ENCODE measurements around the gene CPA1. TPM values are rescaled to one million over a fixed set of nuclear protein-coding genes. Genes with fewer than 3 reads are reported as not detected.

Gene CPA1
- total and polyA plus RNA-seq, 10 of the 15 experiments (the other 5 are each of a cell fraction or from before 2014, with no cell fraction given): 8.0 TPM; not detected in 9

DNA sequence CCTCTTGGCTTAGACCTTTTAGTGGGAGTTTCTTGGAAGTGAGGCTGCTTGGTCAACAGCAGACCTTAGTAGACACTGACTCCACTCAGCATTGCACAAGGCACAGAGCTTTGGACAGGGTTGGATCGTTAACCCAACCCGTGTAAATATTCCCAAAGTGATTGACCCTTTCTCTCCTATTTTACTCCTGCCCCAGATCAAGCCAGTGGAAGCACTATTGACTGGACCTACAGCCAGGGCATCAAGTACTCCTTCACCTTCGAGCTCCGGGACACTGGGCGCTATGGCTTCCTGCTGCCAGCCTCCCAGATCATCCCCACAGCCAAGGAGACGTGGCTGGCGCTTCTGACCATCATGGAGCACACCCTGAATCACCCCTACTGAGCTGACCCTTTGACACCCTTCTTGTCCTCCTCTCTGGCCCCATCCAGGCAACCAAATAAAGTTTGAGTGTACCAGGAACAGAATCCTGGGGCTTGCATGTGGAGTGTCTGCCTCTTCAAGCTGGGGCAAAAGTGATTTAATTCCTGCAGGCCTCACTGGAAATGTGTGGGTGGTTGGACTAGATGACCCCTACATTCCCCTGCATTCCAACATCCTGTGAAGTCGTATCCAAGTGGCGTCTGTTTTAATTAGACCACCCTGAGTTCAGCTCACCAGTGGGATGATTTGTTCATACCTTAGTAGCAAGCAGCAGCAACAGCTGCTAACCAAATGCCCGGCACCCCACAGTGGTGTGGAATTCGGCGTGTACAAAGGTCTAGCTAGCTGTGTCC lies 7.5 kb downstream of the CPA1 start (continued):
- TF ChIP-seq IKZF2 (IDR thresholded peaks at IDR 0.05) (no peak), ZBED1 (IDR thresholded peaks at IDR 0.05; ENCODE audit: borderline replicate concordance) (no peak), TARDBP (IDR thresholded peaks at IDR 0.05; ENCODE audit: borderline replicate concordance) (no peak), POU2F2 (IDR thresholded peaks at IDR 0.05; ENCODE audit: borderline replicate concordance, low read depth, low read length) (no peak)

DNA sequence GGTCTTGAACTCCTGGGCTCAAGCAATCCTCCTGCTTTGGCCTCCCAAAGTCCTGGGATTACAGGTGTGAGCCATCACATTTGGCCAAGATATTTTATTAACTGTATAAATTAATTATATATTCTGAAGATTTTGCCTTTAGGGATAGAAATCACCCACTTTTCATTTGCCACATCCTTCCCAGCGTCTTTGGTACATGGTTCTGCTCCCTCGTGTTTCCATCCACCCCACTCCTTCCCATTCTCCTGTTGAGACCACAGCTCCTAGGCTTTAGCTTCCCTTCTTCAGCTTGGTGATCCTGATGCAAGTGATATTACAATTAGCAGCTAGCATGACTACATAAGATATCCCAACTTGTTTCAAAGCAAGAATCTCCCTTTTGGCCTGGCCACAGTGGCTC lies 8.4 kb downstream of the CPA1 start:
- Histone ChIP-seq H3K9me3 (replicated peaks; ENCODE audit: control insufficient read depth, insufficient read depth, low read length) (no peaks in the 10 kb centered on the region; the same call in 2 of the 3 replicates), H3K9ac (ENCODE audit: control insufficient read depth, insufficient read depth, low read length) (no peak overlapping the region), H3K36me3 (ENCODE audit: control insufficient read depth in 2 of 2, insufficient read depth in 2 of 2, low read length in 1 of 2) (no peaks in the 10 kb centered on the region), H4K20me1 (ENCODE audit: control insufficient read depth, insufficient read depth) (no peaks in the 10 kb centered on the region), H3K27me3 (replicated peaks in 1 of 2; ENCODE audit: control insufficient read depth in 2 of 2, insufficient read depth in 2 of 2, low read length in 1 of 2) (no peaks in the 10 kb centered on the region), H3K79me2 (ENCODE audit: control insufficient read depth, insufficient read depth, low read length) (no peaks in the 10 kb centered on the region), H3K4me2 (ENCODE audit: control insufficient read depth, insufficient read depth) (no peak overlapping the region), H3K27ac (ENCODE audit: control insufficient read depth, insufficient read depth) (no peak overlapping the region), H3K4me1 (ENCODE audit: control insufficient read depth, insufficient read depth, low read length) (peaks cover 4% of the 10 kb centered on the region; the same call in 1 of the 2 replicates), H3K4me3 (no peak overlapping the region), H2AFZ (ENCODE audit: control insufficient read depth, low read depth, low read length) (no peak overlapping the region)
- TF ChIP-seq EZH2 (IDR thresholded peaks at IDR 0.05; ENCODE audit: borderline replicate concordance, control insufficient read depth, low read depth, low read length): no peak
- no peak for TF ChIP-seq IRF5 (IDR thresholded peaks at IDR 0.05; ENCODE audit: borderline replicate concordance)
- no peak for TF ChIP-seq ZNF384 (IDR thresholded peaks at IDR 0.05; ENCODE audit: borderline replicate concordance, low read depth, low read length)
- no peak for TF ChIP-seq MTA3 (IDR thresholded peaks at IDR 0.05; ENCODE audit: borderline replicate concordance, low read length)
- no peak for TF ChIP-seq TCF7 (IDR thresholded peaks at IDR 0.05; ENCODE audit: borderline replicate concordance)
- no peak for TF ChIP-seq JUND (IDR thresholded peaks at IDR 0.05; ENCODE audit: low read depth, low read length)
- TF ChIP-seq PML (IDR thresholded peaks at IDR 0.05; ENCODE audit: low read length): no peak
- TF ChIP-seq TARDBP (IDR thresholded peaks at IDR 0.05; ENCODE audit: borderline replicate concordance): no peak
- TF ChIP-seq ZNF217 (IDR thresholded peaks at IDR 0.05): no peak
- no peak for TF ChIP-seq BMI1 (IDR thresholded peaks at IDR 0.05; ENCODE audit: borderline replicate concordance)
- TF ChIP-seq SKIL (IDR thresholded peaks at IDR 0.05; ENCODE audit: low read depth, poor library complexity, severe bottlenecking): no peak
- no peak for FAIRE-seq
- intact Hi-C loops (cut with micrococcal nuclease; ENCODE audit: unreplicated experiment): no loop called here
- in situ Hi-C loops (cut with MboI): no loop called here
- BruUV-seq (replicated peaks): no TSS peak
- no peak for ATAC-seq
- ChIA-PET RAD21 (ENCODE audit: unreplicated experiment) (no interaction called here), POLR2A (interaction anchor here (0.7 kb wide), 1 partner anchor 1152 kb away, joined by 3 read pairs; no protein-coding TSS in a partner anchor), SMC1A (ENCODE audit: uncharacterized antibody, unreplicated experiment) (no interaction called here), CTCF (no interaction called here)
- WGBS (ENCODE audit: insufficient coverage, insufficient replicate concordance, low lambda C conversion rate, missing lambda C conversion rate): 44% methylated on average over 2 of the region's 2 CpGs
- DNase-seq (ENCODE audit: low read depth, low spot score): no peak
